Right lobe of liver (tissue), 6 donors: ENCODE results near the gene PCNT. TPM values are rescaled to one million over a fixed set of nuclear protein-coding genes. Genes with fewer than 3 reads are reported as not detected.

Experiments used
- ATAC-seq, 4 donors: fragments of 200-7000 bp; cut with Tn5 transposase; one replicate each; pipeline ENCODE4 v1.9.1; 2020; ENCODE audit warnings: mild to moderate bottlenecking in 4 of 4, moderate library complexity in 4 of 4
- DNase-seq, 3 donors: peaks; one replicate each; pipeline ENCODE4 v3.0.0-alpha.2; 2020
- H3K27ac ChIP-seq, 3 donors: fragments of 200-600 bp; one replicate each; pipeline ENCODE4 v1.8.0; 2022
- H3K27me3 ChIP-seq, 2 donors: fragments of 200-600 bp; one replicate each; pipeline ENCODE4 v1.8.0; 2022
- H3K36me3 ChIP-seq, 4 donors: fragments of 200-600 bp; sonication (generic) in 1 of 4; one replicate each; pipeline versions ENCODE4 v1.5.1 to v1.8.0; 2017 to 2022; ENCODE audit warnings: control low read depth in 1 of 4
- H3K4me1 ChIP-seq, 4 donors: fragments of 200-600 bp; sonication (generic) in 1 of 4; one replicate each; pipeline versions ENCODE4 v1.5.1 to v1.8.0; 2017 to 2022; ENCODE audit warnings: control low read depth in 1 of 4
- H3K4me3 ChIP-seq, 3 donors: fragments of 200-600 bp; one replicate each; pipeline ENCODE4 v1.8.0; 2022
- H3K9me3 ChIP-seq, 4 donors: fragments of 200-600 bp; sonication (generic) in 1 of 4; one replicate each; pipeline versions ENCODE4 v1.5.1 to v1.8.0; 2017 to 2022; ENCODE audit warnings: control low read depth in 1 of 4
- POLR2A ChIP-seq: fragments of 450-650 bp; IDR thresholded peaks from one replicate; pipeline ENCODE4 v1.6.1; 2017; ENCODE audit warnings: antibody characterized with exemption, mild to moderate bottlenecking
- WGBS: methylation state at CpG from one replicate; pipeline ENCODE4 v1.1.6; 2018; ENCODE audit warnings: low coverage, low lambda C conversion rate; ENCODE audit not compliant: insufficient coverage; ENCODE audit errors: missing lambda C conversion rate; 5-methylcytosine and 5-hydroxymethylcytosine counted together
- intact Hi-C, 2 donors: fragments of 100-400 bp; cut with DNase I; formaldehyde crosslinking; loops; one replicate each; pipeline versions ENCODE4 v1.11.2 to v1.14.1; 2022
- total RNA-seq, 6 experiments: library from RNA; depleted of rRNA in 2 of 6; stranded (reverse); fragments of >200 nt in 2 of 6; fragmentation: NEBNext Ultra II Directional in 3 of 6; extraction: Animal tissue kit (Norgen Biotek cat#: 25700) in 3 of 6; gene quantifications; one replicate each; pipeline versions ENCODE4 v1.1.0 to v1.2.4, GENCODE V29; 2016 to 2023
- TF ChIP-seq, protein P1 (sequence below), 4 donors: fragments of 200-600 bp in 3 of 4; fragments of 450-650 bp in 1 of 4; IDR thresholded peaks; one replicate each; pipeline versions ENCODE4 v1.5.1 to v1.8.0; 2016 to 2022; ENCODE audit warnings: antibody characterized with exemption in 4 of 4, mild to moderate bottlenecking in 2 of 4
- donor health status: DM: no; HTN: yes; CAD: no.
- donor health status: DM: no; HTN: no; CAD: no.
- donor health status: DM: no; HTN: no; CAD: no.
- donor health status: DM: no; HTN: yes; CAD: no.
- donor health status: DM: no; HTN: yes; CAD: no.

Gene PCNT
- total RNA-seq, 6 experiments from 2014 or later: 9.9 to 18.2 (median 14.1) TPM

DNA sequence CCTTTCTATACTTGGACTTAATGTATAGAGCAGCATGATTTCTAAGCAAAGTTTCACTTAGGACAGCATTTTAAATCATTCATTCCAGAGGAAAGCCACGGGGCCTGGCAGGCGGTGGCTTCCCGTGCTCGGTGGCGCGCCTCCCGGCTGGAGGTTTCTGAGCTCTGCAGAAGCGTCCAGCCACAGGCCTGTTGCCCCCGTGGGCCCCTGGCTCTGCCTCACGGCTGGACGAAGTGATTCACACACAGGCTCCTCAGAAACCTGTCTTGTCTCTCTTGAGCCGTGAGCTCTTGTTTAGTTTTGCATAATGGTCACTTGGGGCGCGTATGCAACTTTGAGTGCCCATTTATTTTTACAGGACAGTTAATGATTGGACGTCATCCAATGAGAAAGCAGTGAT, 112.7 kb downstream of the PCNT start:
- H3K36me3 ChIP-seq: peaks cover 0 to 47% (median 9%) of the 10 kb centered on the region in 4 donors
- intact Hi-C loops: no loop called here
- no peak for ATAC-seq
- 81% methylated on average over 5 of the region's 15 CpGs for WGBS
- no peaks in the 10 kb centered on the region for H3K27me3 ChIP-seq
- no peak overlapping the region for H3K27ac ChIP-seq
- H3K4me1 ChIP-seq: no peaks in the 10 kb centered on the region
- TF ChIP-seq, protein P1, sequence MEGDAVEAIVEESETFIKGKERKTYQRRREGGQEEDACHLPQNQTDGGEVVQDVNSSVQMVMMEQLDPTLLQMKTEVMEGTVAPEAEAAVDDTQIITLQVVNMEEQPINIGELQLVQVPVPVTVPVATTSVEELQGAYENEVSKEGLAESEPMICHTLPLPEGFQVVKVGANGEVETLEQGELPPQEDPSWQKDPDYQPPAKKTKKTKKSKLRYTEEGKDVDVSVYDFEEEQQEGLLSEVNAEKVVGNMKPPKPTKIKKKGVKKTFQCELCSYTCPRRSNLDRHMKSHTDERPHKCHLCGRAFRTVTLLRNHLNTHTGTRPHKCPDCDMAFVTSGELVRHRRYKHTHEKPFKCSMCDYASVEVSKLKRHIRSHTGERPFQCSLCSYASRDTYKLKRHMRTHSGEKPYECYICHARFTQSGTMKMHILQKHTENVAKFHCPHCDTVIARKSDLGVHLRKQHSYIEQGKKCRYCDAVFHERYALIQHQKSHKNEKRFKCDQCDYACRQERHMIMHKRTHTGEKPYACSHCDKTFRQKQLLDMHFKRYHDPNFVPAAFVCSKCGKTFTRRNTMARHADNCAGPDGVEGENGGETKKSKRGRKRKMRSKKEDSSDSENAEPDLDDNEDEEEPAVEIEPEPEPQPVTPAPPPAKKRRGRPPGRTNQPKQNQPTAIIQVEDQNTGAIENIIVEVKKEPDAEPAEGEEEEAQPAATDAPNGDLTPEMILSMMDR (IDR thresholded peaks at IDR 0.05): no peak
- no peak for TF ChIP-seq POLR2A
- H3K9me3 ChIP-seq: no peaks in the 10 kb centered on the region
- no peak overlapping the region for H3K4me3 ChIP-seq
- no peak for DNase-seq

DNA sequence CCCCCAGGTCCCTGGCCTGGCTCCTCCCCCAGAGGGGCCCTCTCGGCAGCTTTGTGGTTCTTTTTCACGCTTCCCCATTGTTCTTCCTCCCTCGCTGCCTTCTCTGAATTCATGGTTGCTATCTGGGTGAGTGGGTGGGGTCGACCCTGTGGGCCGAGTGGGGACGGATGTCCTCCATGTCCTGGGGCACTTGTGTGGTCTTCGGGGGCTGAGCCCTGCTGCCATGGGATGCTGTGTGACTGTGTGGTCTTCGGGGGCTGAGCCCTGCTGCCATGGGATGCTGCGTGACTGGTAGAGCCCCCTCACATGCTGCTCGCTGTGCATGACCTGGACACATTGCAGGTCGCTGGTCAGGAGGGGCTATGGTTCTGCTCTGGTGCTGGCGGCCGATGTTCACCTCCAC, 113.1 kb downstream of the PCNT start:
- Histone ChIP-seq H3K36me3 (peaks cover 0 to 43% (median 9%) of the 10 kb centered on the region in 4 donors), H3K27ac (no peak overlapping the region), H3K9me3 (no peaks in the 10 kb centered on the region), H3K4me1 (no peaks in the 10 kb centered on the region), H3K4me3 (no peak overlapping the region), H3K27me3 (no peaks in the 10 kb centered on the region)
- ATAC-seq (no peak), DNase-seq (no peak)
- intact Hi-C loops: no loop called here
- WGBS: 73% methylated on average over 5 of the region's 13 CpGs
- TF ChIP-seq POLR2A: no peak
- TF ChIP-seq, protein P1 (IDR thresholded peaks at IDR 0.05): no peak

DNA sequence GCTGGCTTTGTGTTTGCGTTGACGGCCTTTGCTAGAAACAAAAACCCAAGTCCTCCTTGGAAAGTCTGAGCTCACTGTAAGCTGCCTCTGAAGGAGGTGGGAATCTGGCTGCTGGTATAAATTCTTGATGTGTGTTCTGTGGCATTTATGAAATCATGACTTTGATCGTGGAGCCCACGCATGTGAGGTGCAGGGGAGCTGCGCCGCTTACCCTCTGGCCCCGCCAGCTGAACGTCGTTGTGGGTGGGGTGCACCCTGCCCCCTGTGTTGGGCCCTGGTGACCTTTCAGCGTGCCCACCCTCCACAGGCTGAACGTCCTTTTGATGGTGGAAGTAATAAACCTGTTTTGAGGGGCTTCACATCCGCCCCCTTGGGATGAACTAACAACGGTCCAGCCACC, 113.6 kb downstream of the PCNT start:
- intact Hi-C loops: no loop called here
- H3K4me1 ChIP-seq: no peaks in the 10 kb centered on the region
- TF ChIP-seq POLR2A: no peak
- TF ChIP-seq, protein P1 (IDR thresholded peaks at IDR 0.05): no peak
- H3K27me3 ChIP-seq: no peaks in the 10 kb centered on the region
- DNase-seq: no peak
- H3K27ac ChIP-seq: no peak overlapping the region
- H3K4me3 ChIP-seq: no peak overlapping the region
- ATAC-seq: no peak
- WGBS: 80% methylated on average over 5 of the region's 13 CpGs
- peaks cover 0 to 39% (median 9%) of the 10 kb centered on the region in 4 donors for H3K36me3 ChIP-seq
- no peaks in the 10 kb centered on the region for H3K9me3 ChIP-seq

DNA sequence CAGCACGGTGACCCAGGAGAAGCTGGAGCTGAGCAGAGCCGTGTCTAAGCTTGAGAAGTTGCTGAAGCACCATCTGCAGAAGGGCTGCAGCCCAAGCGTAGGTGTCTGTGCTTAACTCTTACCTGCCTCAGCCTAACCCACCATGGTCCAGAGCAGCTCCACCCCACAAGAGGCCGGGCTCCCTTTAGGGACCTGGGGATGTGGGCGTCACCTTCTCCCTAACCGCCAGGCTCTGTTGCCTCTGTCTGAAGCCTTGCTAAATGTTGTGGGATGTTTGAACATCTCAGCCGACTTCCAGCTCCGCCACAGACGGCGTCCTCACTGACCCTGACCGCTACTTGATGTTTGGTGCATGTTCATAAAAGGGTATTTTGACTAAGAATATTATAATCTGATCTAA, 114.3 kb downstream of the PCNT start:
- Histone ChIP-seq H3K27me3 (no peaks in the 10 kb centered on the region), H3K4me1 (no peaks in the 10 kb centered on the region), H3K36me3 (peaks cover 0 to 40% (median 9%) of the 10 kb centered on the region in 4 donors), H3K4me3 (no peak overlapping the region), H3K9me3 (no peaks in the 10 kb centered on the region), H3K27ac (no peak overlapping the region)
- intact Hi-C loops: no loop called here
- DNase-seq: no peak
- ATAC-seq: no peak
- WGBS: 100% methylated on average over 6 of the region's 11 CpGs
- TF ChIP-seq, protein P1 (IDR thresholded peaks at IDR 0.05): no peak
- no peak for TF ChIP-seq POLR2A

DNA sequence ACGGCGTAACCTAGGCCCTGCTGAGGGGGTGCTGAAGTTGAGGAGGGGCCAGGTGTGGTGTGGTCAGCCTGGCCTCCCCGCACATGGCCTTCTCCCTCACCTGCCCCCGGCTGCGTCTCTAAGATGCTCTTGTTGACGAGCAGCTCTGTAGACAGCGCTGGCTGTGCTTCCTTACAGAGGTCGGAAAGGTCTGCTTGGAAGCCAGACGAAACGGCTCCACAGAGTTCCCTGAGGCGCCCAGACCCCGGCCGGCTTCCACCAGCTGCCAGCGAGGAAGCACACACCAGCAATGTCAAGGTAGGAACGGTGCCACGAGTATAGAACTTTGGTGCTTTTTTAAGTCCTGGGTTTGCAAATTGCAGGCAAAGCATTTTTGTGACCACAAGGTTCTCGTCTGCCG, 116.0 kb downstream of the PCNT start:
- no peaks in the 10 kb centered on the region for H3K27me3 ChIP-seq
- H3K36me3 ChIP-seq: peaks cover 0 to 40% (median 9%) of the 10 kb centered on the region in 4 donors
- DNase-seq: no peak
- intact Hi-C loops: no loop called here
- TF ChIP-seq, protein P1 (IDR thresholded peaks at IDR 0.05): no peak
- no peak for TF ChIP-seq POLR2A
- no peaks in the 10 kb centered on the region for H3K9me3 ChIP-seq
- 85% methylated on average over 5 of the region's 18 CpGs for WGBS
- no peak overlapping the region for H3K27ac ChIP-seq
- H3K4me3 ChIP-seq: no peak overlapping the region
- H3K4me1 ChIP-seq: no peaks in the 10 kb centered on the region
- ATAC-seq: no peak
